GM23338 (cell line): ENCODE data around the gene HNRNPAB.

ENCODE experiments used
- CREB1 ChIP-seq: fragments of 250-450 bp; sonication (Bioruptor Pico); IDR thresholded peaks from 2 replicates; pipeline ENCODE4 v1.5.0; 2020; ENCODE audit warnings: low read depth, mild to moderate bottlenecking, moderate library complexity
- CTCF ChIP-seq, 2 experiments: fragments of 200-600 bp in 1 of 2; sonication (generic) in 1 of 2; conservative IDR thresholded peaks; 2 replicates each; pipeline versions ENCODE4 v1.5.1 to v1.6.1; 2016 to 2017; ENCODE audit warnings: antibody characterized with exemption in 2 of 2, low read depth in 2 of 2, mild to moderate bottlenecking in 2 of 2, moderate library complexity in 1 of 2
- EZH2 ChIP-seq: fragments of 200-600 bp; sonication (generic); IDR thresholded peaks from one replicate; pipeline ENCODE4 v1.8.0; 2017; ENCODE audit warnings: antibody characterized with exemption, mild to moderate bottlenecking, low read depth; ENCODE audit not compliant: unreplicated experiment
- EZH2phosphoT487 ChIP-seq: fragments of 200-600 bp; sonication (generic); IDR thresholded peaks from one replicate; pipeline ENCODE4 v1.8.1; 2018; ENCODE audit warnings: antibody characterized with exemption; ENCODE audit not compliant: unreplicated experiment
- NANOG ChIP-seq: IDR thresholded peaks from 2 replicates; pipeline ENCODE4 v1.6.1; 2016; ENCODE audit warnings: antibody characterized with exemption, borderline replicate concordance
- POLR2AphosphoS5 ChIP-seq: IDR thresholded peaks from 2 replicates; pipeline ENCODE4 v1.6.1; 2016; ENCODE audit warnings: antibody characterized with exemption, low read depth
- REST ChIP-seq: IDR thresholded peaks from one replicate; pipeline ENCODE4 v1.6.1; 2018; ENCODE audit warnings: antibody characterized with exemption; ENCODE audit not compliant: unreplicated experiment
- STAT1 ChIP-seq: IDR thresholded peaks from one replicate; pipeline ENCODE4 v1.6.1; 2016; ENCODE audit warnings: antibody characterized with exemption; ENCODE audit not compliant: unreplicated experiment
- ZNF114 ChIP-seq: fragments of 250-450 bp; sonication (Bioruptor Pico); IDR thresholded peaks from 2 replicates; pipeline ENCODE4 v1.5.0; 2020; ENCODE audit warnings: mild to moderate bottlenecking, moderate library complexity

DNA sequence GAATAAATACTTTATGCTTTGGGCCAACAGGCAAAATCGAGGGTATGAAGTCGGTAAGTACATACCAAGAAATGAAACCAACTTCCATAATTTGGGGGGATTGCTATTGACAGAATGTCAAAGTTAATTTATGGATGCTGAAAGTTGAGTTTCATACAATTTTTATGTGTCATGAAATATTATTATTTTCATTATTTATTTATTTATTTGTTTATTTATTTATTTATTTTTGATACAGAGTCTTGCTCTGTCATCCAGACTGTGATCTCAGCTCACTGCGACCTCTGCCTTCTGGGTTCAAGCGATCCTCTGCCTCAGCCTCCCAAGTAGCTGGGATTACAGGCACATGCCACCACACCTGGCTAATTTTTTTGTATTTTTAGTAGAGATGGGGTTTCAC, 12.7 kb upstream of the HNRNPAB start:
- TF ChIP-seq CTCF (conservative IDR thresholded peaks at IDR 0.05; ENCODE audit: low read depth in 2 of 2) (no peak), POLR2AphosphoS5 (no peak), EZH2 (no peak), REST (no peak), EZH2phosphoT487 (no peak), CREB1 (no peak), STAT1 (no peak), NANOG (no peak), ZNF114 (CRISPR knock-in tag) (no peak)
